Fibroblast of mammary gland (primary cell): Measurements from ENCODE around the gene MTUS2.

Experiments used
- DNase-seq: peaks from one replicate; pipeline ENCODE4 v3.0.0-alpha.2; 2010; ENCODE audit warnings: low read depth
- H3K4me3 ChIP-seq: 2 replicates; pipeline ENCODE4 v1.5.1; 2011; ENCODE audit warnings: low read depth, mild to moderate bottlenecking, low read length, moderate library complexity; ENCODE audit not compliant: control insufficient read depth
- CTCF ChIP-seq: conservative IDR thresholded peaks from 2 replicates; pipeline ENCODE4 v1.5.1; 2011; ENCODE audit warnings: low read depth, low read length, inconsistent platforms; ENCODE audit not compliant: control insufficient read depth, insufficient read depth

Gene MTUS2

GRCh38 chr13:29175250-29175873 is 355.2 kb downstream of the MTUS2 start:
- no peak for DNase-seq
- H3K4me3 ChIP-seq: no peak overlapping the region
- TF ChIP-seq CTCF: no peak

- TF ChIP-seq CTCF: no peak
- DNase-seq: no peak
- H3K4me3 ChIP-seq: no peak overlapping the region
Observed at GRCh38 chr13:29180055-29180454, 359.9 kb downstream of the MTUS2 start.

- TF ChIP-seq CTCF: no peak
- H3K4me3 ChIP-seq: no peak overlapping the region
- DNase-seq: no peak
Observed at GRCh38 chr13:29182216-29182615, 362.1 kb downstream of the MTUS2 start.

- no peak overlapping the region for H3K4me3 ChIP-seq
- no peak for TF ChIP-seq CTCF
- no peak for DNase-seq
Observed at GRCh38 chr13:29185926-29186325, 365.8 kb downstream of the MTUS2 start.

GRCh38 chr13:29187584-29187983 is 367.4 kb downstream of the MTUS2 start:
- H3K4me3 ChIP-seq: no peak overlapping the region
- no peak for DNase-seq
- no peak for TF ChIP-seq CTCF

GRCh38 chr13:29190298-29190697 is 370.2 kb downstream of the MTUS2 start:
- no peak overlapping the region for H3K4me3 ChIP-seq
- no peak for TF ChIP-seq CTCF
- no peak for DNase-seq

- no peak for DNase-seq
- H3K4me3 ChIP-seq: no peak overlapping the region
- no peak for TF ChIP-seq CTCF
Observed at GRCh38 chr13:29193083-29193482, 372.9 kb downstream of the MTUS2 start.
